Endodermal cell (in vitro differentiated cells): ENCODE results near the gene ENAH. TPM values are rescaled to one million over a fixed set of nuclear protein-coding genes. Genes with fewer than 3 reads are reported as not detected.

Experiments
- DNase-seq: peaks from one replicate; pipeline ENCODE4 v3.0.0-alpha.2; 2017
- H3K27ac ChIP-seq: 2 replicates; pipeline ENCODE4 v1.5.1; 2013; ENCODE audit warnings: mild to moderate bottlenecking, low read depth, low read length, moderate library complexity
- H3K27me3 ChIP-seq: 2 replicates; pipeline ENCODE4 v1.6.1; 2013; ENCODE audit warnings: mild to moderate bottlenecking, low read length, moderate library complexity; ENCODE audit not compliant: insufficient read depth, control insufficient read depth, poor library complexity, severe bottlenecking
- H3K36me3 ChIP-seq: 2 replicates; pipeline ENCODE4 v1.7.0; 2013; ENCODE audit warnings: mild to moderate bottlenecking, low read length, moderate library complexity; ENCODE audit not compliant: control insufficient read depth, insufficient read depth
- H3K4me1 ChIP-seq: one replicate; pipeline ENCODE4 v1.7.0; 2013; ENCODE audit warnings: low read length; ENCODE audit not compliant: control insufficient read depth, insufficient read depth
- H3K4me3 ChIP-seq: 2 replicates; pipeline ENCODE4 v1.5.1; 2013; ENCODE audit warnings: mild to moderate bottlenecking, low read length, moderate library complexity
- H3K9ac ChIP-seq: 2 replicates; pipeline ENCODE4 v1.6.1; 2013; ENCODE audit warnings: mild to moderate bottlenecking, low read length, moderate library complexity; ENCODE audit not compliant: poor library complexity, severe bottlenecking; ENCODE audit errors: extremely low read depth
- H3K9me3 ChIP-seq: 2 replicates; pipeline ENCODE4 v1.6.1; 2013; ENCODE audit warnings: mild to moderate bottlenecking, low read length, moderate library complexity; ENCODE audit not compliant: control insufficient read depth
- H3K27ac Mint-ChIP-seq: 2 replicates; pipeline ENCODE4 v1.8.0; 2020; ENCODE audit warnings: mixed read lengths
- H3K27me3 Mint-ChIP-seq: 2 replicates; pipeline ENCODE4 v1.8.0; 2021; ENCODE audit warnings: mild to moderate bottlenecking, mixed read lengths; ENCODE audit not compliant: insufficient read depth
- H3K36me3 Mint-ChIP-seq: 2 replicates; pipeline ENCODE4 v1.8.0; 2020; ENCODE audit warnings: low read depth, mixed read lengths
- H3K4me1 Mint-ChIP-seq: 2 replicates; pipeline ENCODE4 v1.8.0; 2020; ENCODE audit warnings: mixed read lengths
- H3K4me3 Mint-ChIP-seq: 2 replicates; pipeline ENCODE4 v1.8.0; 2020; ENCODE audit warnings: mild to moderate bottlenecking, moderate library complexity, mixed read lengths
- H3K9me3 Mint-ChIP-seq: 2 replicates; pipeline ENCODE4 v1.8.0; 2020; ENCODE audit warnings: mild to moderate bottlenecking, mixed read lengths
- WGBS, 2 experiments: methylation state at CpG; one replicate each; pipeline versions ENCODE4 v1.1.5 to v1.1.7; 2013; ENCODE audit warnings: missing lambda C conversion rate in 2 of 2, mixed read lengths in 1 of 2; ENCODE audit not compliant: insufficient coverage in 1 of 2, insufficient read length in 1 of 2; 5-methylcytosine and 5-hydroxymethylcytosine counted together
- total RNA-seq, 2 donors: library from RNA; stranded (reverse); fragmentation: NEBNext Ultra II Directional in 1 of 2; extraction: Animal tissue kit (Norgen Biotek cat#: 25700) in 1 of 2; gene quantifications; 2 replicates in 1 of 2; 3 replicates in 1 of 2; pipeline ENCODE4 v1.2.1, GENCODE V29; 2021
- TF ChIP-seq, protein P1 (sequence below): fragments of 200-600 bp; sonication (generic); conservative IDR thresholded peaks from 2 replicates; pipeline ENCODE4 v1.5.0; 2021; ENCODE audit warnings: antibody characterized with exemption, mild to moderate bottlenecking

ENAH gene
- total RNA-seq, 2 donors from 2014 or later = 263 to 267 TPM

DNA sequence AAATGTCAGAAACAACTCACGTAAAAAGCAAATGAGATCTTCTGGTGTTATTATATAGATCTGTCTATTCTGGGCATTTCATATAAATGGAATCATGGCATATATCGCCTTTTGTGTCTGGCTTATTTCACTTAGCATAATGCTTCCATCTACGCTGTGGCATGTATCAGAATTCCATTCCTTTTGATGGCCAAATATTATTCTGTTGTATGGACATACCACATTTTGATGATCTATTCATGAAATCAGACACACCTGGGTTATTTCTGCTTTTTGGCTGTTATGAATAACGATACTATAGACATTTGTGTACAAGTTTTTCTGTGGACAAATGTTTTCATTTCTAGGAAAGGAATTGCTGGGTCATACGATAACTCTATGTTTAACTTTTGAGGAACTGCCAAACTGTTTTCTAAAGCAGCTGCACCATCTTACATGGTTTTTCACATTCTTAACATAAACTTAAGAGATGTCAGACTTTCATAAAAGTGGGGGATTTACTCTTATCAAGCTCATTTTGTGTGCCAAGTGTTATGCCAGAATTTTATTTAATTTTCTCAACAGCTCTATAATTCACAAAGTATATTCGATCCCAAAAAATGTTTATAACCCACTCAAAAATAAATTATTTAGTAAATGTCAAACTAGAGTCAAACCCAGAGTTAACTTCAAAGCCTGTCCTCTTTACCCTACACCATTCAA lies 7.6 kb downstream of the ENAH start:
- Mint-ChIP-seq H3K4me3 (no peak overlapping the region), H3K27ac (no peak overlapping the region)

DNA sequence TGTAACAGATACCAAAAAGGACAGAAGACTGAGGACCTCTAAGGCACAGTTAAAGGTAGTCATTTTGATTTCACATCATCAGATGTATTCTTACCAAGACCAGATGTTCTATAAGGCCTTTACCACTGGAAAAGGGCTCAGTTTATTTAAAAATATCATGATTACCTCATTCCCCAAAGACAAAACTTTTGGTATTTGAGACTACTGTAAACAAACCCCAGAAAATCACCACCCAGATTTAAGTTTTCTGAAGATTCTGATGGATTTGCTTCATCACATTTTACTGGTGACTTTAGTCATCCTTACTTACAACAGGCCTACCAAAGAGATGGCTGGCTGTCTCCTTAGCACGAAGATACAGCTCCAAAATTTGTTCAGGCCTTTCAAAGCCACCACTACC lies 8.3 kb downstream of the ENAH start:
- Mint-ChIP-seq H3K4me3 (no peak overlapping the region), H3K36me3 (peaks cover 45% of the 10 kb centered on the region)

More for the DNA sequence above, 7.6 kb downstream of the ENAH start:
- Histone ChIP-seq H3K4me3 (peak overlapping the region; percentile 6), H3K27me3 (no peaks in the 10 kb centered on the region), H3K36me3 (peaks cover 57% of the 10 kb centered on the region), H3K9me3 (peaks cover 17% of the 10 kb centered on the region), H3K4me1 (peaks cover 6% of the 10 kb centered on the region), H3K27ac (no peak overlapping the region), H3K9ac (no peak overlapping the region)
- 98 to 100% methylated on average over 4 to 6 of the region's 6 CpGs for WGBS, 2 experiments
- H3K36me3 Mint-ChIP-seq = peaks cover 39% of the 10 kb centered on the region
- TF ChIP-seq, protein P1, sequence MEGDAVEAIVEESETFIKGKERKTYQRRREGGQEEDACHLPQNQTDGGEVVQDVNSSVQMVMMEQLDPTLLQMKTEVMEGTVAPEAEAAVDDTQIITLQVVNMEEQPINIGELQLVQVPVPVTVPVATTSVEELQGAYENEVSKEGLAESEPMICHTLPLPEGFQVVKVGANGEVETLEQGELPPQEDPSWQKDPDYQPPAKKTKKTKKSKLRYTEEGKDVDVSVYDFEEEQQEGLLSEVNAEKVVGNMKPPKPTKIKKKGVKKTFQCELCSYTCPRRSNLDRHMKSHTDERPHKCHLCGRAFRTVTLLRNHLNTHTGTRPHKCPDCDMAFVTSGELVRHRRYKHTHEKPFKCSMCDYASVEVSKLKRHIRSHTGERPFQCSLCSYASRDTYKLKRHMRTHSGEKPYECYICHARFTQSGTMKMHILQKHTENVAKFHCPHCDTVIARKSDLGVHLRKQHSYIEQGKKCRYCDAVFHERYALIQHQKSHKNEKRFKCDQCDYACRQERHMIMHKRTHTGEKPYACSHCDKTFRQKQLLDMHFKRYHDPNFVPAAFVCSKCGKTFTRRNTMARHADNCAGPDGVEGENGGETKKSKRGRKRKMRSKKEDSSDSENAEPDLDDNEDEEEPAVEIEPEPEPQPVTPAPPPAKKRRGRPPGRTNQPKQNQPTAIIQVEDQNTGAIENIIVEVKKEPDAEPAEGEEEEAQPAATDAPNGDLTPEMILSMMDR = no peak
- no peaks in the 10 kb centered on the region for H3K27me3 Mint-ChIP-seq
- H3K9me3 Mint-ChIP-seq = peaks cover 4% of the 10 kb centered on the region
- peaks cover 33% of the 10 kb centered on the region for H3K4me1 Mint-ChIP-seq
- DNase-seq = no peak

DNA sequence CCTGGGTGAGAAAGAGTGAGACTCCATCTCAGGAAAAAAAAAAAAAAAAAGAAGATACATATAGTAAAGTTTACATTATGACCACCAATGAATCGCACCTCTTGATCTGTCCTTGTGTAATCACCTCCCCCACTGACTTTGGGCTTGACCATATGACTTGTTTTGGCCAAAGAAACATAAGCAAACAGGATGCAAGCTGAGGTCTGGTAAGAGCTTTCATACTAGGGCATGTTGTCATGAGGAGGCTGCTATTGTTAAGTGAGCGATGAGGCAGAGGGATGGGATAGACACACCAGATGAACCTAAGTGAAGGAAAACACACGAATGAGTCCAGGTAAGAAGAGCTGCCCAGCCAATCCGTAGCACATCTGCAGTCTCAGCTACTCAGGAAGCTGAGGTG lies 10.7 kb downstream of the ENAH start:
- Mint-ChIP-seq H3K36me3 (peaks cover 62% of the 10 kb centered on the region), H3K27me3 (no peaks in the 10 kb centered on the region), H3K27ac (no peak overlapping the region)

More for the DNA sequence above, 8.3 kb downstream of the ENAH start:
- Histone ChIP-seq H3K27me3 (no peaks in the 10 kb centered on the region), H3K9me3 (peaks cover 24% of the 10 kb centered on the region), H3K4me1 (peaks cover 6% of the 10 kb centered on the region), H3K9ac (no peak overlapping the region), H3K4me3 (no peak overlapping the region), H3K36me3 (peaks cover 58% of the 10 kb centered on the region), H3K27ac (no peak overlapping the region)
- no peaks in the 10 kb centered on the region for H3K27me3 Mint-ChIP-seq
- TF ChIP-seq, protein P1 = no peak
- no peak for DNase-seq
- peaks cover 27% of the 10 kb centered on the region for H3K4me1 Mint-ChIP-seq
- H3K9me3 Mint-ChIP-seq = peaks cover 4% of the 10 kb centered on the region
- WGBS, 2 experiments = 98 to 100% methylated on average over 1 of the region's 1 CpG
- H3K27ac Mint-ChIP-seq = no peak overlapping the region

More for the DNA sequence above, 10.7 kb downstream of the ENAH start:
- Histone ChIP-seq H3K4me3 (no peak overlapping the region), H3K27ac (no peak overlapping the region), H3K36me3 (peaks cover 82% of the 10 kb centered on the region), H3K4me1 (no peaks in the 10 kb centered on the region), H3K9me3 (peaks cover 45% of the 10 kb centered on the region), H3K27me3 (no peaks in the 10 kb centered on the region), H3K9ac (no peak overlapping the region)
- Mint-ChIP-seq H3K4me3 (no peak overlapping the region), H3K9me3 (peaks cover 9% of the 10 kb centered on the region), H3K4me1 (peaks cover 9% of the 10 kb centered on the region)
- 90 to 93% methylated on average over 3 to 4 of the region's 4 CpGs for WGBS, 2 experiments
- no peak for DNase-seq
- TF ChIP-seq, protein P1 = no peak
